Amniotic epithelial cell (primary cell): ENCODE results near the gene ALDH3B1.
A peak's percentile ranks its signal among the peaks of the same experiment; 100 is the strongest.

ENCODE experiments used
- DNase-seq: peaks from one replicate; pipeline ENCODE4 v3.0.0-alpha.2; 2010; ENCODE audit warnings: low read depth

ALDH3B1 gene

GRCh38 chr11:68031144-68031464, 21.0 kb downstream of the ALDH3B1 start:
- no peak for DNase-seq

- no peak for DNase-seq
Measured at GRCh38 chr11:68032003-68032402, 21.9 kb downstream of the ALDH3B1 start.

DNA sequence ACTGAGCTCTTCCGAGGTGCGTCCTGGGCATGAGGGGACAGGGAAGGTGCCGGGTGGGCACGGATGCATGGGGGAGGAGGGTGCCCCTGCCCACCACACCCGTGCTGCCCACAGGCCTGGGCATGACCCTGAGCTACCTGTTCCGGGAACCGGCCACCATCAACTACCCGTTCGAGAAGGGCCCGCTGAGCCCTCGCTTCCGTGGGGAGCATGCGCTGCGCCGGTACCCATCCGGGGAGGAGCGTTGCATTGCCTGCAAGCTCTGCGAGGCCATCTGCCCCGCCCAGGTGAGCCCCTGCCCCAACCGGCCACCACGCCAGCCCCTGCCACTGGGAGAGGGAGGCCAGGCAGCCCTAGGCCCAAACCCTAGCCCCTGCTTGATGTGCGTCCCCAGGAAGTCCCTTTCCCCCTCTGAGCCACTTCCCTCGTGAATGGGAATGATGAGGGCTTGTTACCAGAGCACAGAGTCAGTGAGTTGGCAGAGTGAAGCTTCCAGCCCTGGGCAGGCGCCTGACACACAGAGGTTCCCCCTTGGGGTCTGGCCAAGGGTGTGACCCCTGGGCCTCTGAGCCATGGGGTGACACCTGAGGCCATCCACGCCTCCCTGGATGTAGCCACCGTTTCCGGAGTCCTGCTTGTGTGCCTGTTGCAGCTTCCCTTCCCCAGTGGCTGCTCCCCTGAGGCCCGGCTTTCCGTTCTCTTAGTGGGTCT, 23.0 kb downstream of the ALDH3B1 start:
- no peak for DNase-seq

DNA sequence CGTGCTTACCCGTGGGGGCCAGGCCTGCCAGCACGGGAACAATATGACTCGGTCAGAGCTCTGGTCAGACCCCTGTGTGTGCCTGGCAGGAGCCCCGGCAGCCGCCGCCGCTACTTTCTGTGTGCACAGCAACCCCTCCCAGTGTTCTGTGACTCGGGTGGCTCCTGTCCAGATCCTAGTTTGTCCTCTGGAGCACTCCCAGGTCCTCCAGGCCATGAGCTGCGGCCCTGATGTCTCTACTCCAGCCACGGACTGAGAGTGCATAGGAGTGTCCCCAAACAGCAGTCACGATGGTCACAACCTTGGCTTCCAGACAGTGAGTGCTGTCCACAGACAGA, 23.6 kb downstream of the ALDH3B1 start:
- no peak for DNase-seq

DNA sequence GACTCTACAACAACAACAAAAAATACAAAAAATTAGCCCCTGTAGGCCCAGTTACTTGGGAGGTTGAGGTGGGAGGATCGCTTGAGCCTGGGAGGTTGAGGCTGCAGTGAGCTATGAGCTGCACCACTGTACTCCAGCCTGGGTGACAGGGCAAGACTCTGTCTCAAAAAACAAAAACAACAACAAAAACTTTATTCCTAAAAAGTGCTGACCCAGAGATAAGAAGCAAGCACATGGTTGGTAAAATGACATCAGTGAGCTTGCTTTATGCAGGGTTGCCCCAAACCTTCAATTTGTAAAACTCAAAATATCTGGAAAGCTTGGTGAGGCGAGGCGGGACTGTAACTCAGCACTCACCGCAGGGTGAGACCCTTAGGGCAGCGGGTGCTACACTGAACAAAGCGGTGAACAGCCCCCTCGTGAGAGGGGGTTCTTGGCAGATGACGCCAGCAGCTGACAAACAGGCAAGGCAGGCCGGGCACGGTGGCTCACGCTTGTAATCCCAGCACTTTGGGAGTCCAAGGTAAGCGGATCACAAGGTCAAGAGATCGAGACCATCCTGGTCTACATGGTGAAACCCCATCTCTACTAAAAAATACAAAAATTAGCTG, 25.2 kb downstream of the ALDH3B1 start:
- no peak for DNase-seq

DNA sequence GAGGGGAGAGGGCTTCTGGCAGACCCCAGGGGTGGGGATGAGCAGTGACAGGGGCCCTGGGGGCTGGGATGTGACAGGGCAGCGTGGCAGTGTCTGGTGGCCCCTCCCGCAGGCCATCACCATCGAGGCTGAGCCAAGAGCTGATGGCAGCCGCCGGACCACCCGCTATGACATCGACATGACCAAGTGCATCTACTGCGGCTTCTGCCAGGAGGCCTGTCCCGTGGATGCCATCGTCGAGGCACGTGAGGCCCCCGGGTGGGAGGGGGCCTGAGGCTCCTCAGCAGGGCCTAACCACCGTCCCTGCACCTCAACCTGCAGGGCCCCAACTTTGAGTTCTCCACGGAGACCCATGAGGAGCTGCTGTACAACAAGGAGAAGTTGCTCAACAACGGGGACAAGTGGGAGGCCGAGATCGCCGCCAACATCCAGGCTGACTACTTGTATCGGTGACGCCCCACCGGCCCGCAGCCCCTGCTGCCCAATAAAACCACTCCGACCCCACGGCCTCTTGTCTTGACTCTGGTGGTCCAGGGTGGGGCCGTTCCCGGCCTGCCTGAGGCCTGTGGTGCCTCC, 26.1 kb downstream of the ALDH3B1 start:
- DNase-seq, result no peak

- DNase-seq, result no peak
Measured at GRCh38 chr11:68036717-68037239, 26.7 kb downstream of the ALDH3B1 start.

DNA sequence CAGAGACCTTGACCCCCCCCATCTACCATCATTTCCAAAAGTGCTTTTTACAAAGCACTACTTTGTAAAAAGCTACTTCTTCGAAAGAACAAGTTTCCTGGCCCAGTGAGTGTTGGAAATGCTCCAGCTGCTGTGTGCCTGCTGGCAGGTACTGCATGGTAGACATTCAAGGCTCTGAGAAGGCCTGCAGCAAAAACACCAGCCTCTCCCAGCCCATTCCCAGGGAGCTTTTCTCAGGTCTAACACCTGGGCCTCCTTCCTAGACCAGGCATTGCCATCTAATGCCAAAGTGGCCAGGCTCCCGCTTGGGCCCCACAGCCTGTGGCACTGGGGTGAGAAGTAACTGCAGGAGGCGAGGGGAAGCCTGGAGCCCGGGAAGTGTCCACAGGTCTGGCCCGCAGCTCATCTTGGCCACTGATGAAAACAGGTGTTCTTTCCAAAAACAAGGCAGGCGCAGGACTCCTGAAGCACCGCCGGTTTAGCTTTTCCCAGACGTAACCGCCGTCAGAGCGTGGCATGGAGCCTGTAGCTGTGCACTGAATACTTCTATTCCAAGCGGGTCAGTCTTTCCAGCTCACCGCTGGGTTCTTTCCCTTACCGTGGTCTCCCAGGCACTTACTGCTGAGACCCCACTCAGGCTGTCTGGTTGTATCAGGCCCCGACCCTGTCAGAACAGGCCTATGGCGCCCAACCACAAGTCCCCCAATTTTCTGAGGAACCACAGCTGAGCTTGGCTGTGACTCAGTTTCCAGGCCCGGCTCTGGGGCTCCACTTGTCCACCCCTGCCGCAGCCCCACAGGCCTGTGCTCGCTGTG, 27.5 kb downstream of the ALDH3B1 start:
- DNase-seq, result no peak

DNA sequence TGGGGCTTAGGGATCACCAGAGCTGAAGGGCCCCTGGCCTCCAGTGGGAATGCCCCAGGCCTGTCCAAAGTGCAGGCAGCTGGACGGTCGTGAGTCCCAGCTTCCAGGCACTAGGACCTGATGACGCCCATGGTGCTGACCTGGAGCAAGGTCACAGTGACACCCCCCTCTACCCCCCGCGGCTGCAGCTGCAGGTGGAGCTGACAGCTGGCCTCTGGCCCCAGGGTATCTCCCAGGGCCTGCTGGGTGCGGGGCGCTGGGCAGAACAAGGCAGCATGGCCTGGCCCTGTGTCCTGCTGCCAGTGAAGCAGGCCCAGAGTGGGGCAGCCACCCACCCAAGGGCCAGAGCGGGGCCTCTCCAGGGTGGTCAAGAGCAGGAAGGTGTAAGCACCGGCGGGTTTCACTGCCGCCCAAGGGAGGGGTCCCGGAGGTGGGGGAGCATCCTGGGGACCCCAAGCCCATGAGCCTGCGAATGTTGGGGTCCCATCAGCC, 28.1 kb downstream of the ALDH3B1 start:
- no peak for DNase-seq

GRCh38 chr11:68038718-68039525, 28.8 kb downstream of the ALDH3B1 start, which contains the start of gene TCIRG1:
TCIRG1 (plus strand) TSS chr11:68039025; CDS start chr11:68041272, 2,247 bp downstream.
- DNase-seq, result peak; percentile 77

DNA sequence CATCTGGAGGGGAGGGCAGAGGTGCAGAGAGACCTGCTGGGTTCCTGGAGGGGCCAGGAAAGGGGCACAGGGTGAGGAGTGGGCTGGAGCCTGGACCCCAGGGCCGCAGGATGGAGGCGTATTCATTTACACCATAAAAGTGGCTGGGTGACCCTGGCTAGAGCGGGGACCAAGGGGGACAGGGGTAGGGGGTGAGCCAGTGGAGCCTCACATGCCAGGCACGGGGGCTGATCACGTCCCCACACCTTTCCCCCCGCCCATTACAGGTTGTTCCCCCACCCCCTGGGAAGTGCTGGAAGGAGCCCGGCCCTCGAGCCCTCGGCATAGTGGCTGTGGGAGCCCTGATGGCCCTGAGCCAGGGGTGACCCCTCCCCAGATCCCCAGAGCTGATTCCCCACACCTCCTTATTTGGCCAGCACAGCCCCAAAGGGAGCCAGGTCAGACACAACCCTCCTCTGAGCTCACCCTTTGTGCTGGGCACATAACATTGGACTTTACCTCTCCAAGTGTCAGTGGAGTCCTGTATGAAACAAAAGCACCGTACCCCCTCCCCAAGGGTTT, 29.5 kb downstream of the ALDH3B1 start:
- no peak for DNase-seq

GRCh38 chr11:68040101-68040956, 30.2 kb downstream of the ALDH3B1 start:
- peak; percentile 79 for DNase-seq

DNA sequence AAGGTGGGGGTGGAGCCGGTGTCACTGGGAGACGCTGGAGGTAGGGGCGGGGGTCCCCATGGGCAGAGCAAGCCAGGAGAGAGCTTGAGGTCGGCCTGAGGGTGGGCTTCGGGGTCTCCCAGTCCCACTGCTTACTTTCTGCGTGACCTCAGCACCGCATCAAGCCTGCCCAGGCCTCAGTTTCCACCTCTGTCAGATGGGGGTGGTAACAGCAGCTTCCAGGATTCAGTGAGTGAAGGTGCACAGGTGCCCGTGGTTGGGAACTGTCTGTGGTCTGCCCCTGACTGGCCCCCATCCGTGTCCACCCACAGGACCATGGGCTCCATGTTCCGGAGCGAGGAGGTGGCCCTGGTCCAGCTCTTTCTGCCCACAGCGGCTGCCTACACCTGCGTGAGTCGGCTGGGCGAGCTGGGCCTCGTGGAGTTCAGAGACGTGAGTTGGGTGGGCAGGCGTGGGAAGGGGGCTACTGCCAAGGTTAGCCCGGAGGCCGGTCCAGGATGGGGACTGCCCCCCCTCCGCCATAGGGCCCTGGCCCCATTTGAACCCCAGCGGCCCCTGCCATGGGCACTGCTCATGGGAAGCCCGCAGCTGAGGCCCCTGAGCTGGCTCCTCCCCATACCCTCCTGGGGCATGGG, 30.9 kb downstream of the ALDH3B1 start:
- DNase-seq, result no peak

- DNase-seq, result no peak
Measured at GRCh38 chr11:68041617-68042218, 31.6 kb downstream of the ALDH3B1 start.

DNA sequence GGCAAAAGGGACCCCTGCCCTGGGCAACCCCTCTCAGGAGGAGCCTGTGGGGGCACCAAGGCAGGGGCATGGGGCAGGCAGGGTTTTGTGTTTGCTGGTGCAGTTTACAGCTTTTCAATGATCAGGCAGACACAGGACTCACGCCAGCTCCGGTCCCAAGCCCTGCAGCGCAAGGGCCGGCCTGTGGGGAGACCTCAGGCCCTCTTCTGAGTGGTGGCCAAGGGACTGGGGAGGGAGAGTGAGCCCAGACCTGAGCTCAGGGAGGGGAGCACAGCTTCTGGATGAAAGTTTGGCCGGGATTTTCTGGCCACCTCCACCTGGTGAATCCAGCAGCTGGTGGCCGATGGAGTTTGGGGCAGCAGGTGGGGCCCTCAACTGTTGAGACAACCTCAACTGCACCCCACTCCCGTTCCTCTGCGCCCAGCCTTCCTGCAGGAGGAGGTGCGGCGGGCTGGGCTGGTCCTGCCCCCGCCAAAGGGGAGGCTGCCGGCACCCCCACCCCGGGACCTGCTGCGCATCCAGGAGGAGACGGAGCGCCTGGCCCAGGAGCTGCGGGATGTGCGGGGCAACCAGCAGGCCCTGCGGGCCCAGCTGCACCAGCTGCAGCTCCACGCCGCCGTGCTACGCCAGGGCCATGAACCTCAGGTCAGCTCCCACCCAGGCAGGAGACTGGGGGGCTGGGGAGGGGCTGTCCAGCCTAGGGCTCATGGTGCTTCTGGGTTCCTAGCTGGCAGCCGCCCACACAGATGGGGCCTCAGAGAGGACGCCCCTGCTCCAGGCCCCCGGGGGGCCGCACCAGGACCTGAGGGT, 32.3 kb downstream of the ALDH3B1 start:
- DNase-seq, result no peak

- DNase-seq, result no peak
Measured at GRCh38 chr11:68043029-68043348, 32.9 kb downstream of the ALDH3B1 start.

DNA sequence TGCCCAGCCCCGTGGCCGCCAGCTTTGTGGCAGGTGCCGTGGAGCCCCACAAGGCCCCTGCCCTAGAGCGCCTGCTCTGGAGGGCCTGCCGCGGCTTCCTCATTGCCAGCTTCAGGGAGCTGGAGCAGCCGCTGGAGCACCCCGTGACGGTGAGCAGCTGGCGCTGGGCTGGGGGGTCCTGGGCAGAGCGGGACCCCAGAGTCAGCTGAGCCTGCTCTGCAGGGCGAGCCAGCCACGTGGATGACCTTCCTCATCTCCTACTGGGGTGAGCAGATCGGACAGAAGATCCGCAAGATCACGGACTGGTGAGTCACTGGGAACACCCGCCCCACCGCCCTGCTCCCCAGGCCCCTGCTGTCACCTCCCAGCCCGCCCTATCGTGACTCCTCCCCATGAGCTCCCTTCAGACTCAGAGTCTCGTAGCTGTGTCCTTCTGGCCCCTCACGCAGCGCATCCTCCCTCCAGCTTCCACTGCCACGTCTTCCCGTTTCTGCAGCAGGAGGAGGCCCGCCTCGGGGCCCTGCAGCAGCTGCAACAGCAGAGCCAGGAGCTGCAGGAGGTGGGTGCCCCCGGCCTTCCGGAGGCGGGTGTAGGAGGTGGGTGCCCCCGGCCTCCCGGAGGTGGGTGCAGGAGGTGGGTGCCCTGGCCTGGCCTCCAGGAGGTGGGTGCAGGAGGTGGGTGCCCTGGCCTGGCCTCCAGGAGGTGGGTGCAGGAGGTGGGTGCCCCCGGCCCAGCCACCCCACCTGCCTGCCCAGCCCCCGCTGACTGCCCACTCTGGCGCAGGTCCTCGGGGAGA, 33.4 kb downstream of the ALDH3B1 start:
- peak; percentile 86 for DNase-seq
